ENCODE measurements around the gene CHST11.
"Not testable (repeated sequence)": the region's sequence is repeated elsewhere in the genome, so short reads cannot be mapped to it uniquely, and the experiment has no call there.

The CHST11 gene

DNA sequence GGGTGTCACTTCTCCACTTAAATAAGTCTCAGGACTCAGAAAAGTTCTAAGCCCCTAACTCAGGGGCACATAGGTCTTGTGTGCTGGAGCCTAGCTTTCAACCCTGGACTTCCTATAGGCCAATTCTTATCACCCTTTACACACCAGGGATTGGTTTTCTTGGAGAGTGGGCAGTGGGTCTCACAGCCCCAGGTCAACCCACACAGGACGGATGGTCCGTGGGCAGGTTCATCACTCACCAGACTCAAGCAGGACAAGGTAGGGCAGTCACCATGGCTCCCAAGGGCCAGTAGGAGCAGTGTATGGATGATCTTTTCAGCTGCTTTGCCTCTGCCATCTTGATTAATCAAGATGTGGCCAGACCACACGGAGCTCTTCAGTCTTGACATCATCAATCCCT is 268.9 kb downstream of the CHST11 start:
- DNase-seq: no peak

DNA sequence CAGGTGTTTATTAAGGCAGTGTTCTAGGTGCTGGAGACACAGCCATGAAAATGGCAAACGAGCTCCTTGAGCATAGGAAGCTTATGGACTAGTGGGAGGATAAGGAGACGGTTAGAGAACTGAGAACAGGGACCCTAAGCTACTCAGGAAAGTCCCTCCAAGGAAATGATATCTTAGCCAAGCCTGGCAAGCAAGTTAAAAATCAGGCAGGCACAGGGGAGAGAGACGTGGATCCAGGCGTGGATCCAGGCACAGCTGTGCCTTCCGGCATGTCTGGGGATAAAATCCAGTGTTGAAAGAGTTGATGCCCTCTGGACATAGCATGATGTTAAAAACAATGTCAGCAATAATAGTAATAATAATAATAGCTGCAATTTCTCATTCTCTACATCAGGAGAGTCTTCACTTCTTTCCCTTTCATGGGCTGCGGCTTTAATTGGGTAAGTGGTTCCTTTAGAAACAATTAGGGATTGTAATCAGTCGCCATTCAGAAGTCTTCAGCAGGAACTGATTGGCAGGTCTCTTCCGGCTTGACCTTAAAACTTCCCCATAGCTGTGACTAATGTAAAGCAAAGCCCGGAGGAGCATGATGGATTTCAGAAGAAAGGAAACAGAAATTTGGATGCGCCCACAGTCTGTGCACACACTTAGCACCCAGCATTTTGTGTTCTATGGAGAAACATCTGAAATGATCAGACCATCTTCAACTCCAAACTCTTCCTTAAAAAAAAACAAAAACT is 271.1 kb downstream of the CHST11 start:
- DNase-seq: no peak

DNA sequence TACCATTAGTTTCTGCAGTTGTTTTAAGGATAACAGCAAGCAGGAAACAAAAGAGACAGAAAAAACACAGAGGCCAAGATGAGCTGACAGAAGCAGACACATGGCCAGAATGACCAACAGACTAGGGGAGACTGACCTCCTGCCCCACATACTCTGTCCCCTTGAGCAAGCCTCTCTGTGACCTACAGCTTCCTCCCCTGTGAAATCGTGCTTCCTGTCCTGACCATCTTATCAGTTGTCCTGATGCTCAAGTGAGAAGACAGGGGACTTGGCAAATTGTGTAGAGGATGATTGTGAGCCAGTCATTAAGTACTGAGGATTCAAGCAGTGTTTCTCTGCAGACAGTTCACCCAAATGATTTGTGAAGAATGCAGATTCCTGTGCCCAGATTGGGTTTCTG is 272.3 kb downstream of the CHST11 start:
- no peak for DNase-seq

DNA sequence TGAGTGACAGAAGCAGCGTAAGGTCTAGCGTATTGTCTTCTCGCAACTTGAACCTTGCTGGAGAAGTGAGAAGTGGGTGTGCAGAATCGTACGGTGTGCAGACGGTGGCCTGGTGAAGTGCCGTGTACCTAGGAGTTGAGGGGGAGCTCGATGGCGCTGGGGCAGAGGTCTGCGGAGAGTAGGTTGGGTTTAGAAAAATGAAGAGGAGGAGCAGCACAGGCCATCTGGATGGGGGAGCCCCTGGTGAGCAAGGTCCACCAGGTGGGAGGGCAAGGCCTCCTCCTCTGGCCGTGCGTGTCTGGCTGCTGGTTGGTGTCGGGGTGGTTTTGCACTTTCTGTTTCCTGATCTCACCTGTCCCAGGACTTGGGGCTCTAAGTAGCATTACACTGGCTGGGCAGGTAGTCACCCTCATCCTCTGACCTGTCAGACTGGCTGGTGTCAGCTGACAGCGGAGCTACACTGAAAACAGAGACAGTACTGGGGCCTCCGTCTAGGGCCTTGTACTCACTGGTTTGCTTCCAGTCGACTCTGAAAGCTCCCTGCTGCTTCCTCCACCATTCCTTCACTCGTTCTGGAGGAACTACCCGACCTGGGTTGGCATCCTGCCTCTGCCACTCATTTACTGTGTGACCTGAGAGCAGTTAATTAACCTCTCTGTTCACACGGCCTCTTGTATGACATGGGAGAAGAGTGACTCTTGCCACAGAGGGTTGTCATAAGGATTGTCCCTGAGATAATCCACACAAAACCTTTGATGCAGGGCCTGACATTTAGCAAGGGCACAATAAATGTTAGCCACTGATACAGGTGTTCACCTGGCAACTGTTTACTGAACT is 273.1 kb downstream of the CHST11 start:
- DNase-seq: no peak

DNA sequence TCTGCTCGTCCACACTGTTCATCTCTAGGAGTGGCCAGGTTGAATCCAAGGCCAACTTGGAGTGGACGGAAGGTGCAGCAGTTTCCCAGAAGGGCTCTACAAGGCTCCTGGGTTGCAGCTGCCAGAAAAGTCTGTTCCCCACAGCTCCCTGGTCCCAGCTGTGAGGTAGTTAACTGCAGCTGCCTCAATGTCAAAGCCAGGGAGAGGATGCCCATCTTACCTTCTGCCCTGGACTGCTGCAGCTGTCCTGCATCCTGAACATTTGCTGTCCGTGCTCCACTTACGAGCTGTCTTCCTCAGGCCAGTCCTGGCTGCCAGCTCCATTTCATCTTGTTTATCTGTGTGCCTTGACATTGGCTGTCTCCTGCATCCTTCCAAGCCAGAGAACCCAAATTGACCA is 274.0 kb downstream of the CHST11 start:
- DNase-seq: no peak

DNA sequence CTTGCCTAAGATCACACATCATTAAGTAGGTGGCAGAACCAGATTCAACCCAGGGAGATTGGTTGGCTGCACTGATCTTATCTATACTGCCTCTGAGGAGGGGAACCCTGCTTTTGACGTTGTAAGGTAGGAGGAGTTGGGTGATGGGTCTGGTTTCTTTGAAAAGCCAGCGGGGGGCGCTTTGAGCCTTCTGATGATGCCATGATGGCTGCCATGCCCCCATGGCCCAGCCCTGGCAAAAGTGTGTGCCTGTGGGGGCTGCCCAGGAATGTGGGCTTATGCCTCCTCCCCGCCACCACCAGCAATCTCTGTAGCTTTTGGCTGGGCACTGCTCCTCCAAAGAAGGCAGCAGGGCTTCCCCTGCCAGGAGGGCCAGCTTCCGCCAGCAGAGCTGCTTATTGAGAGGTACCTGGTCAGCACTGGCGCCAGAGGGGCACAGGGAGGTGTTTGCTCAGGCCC is 277.0 kb downstream of the CHST11 start:
- DNase-seq: no peak

DNA sequence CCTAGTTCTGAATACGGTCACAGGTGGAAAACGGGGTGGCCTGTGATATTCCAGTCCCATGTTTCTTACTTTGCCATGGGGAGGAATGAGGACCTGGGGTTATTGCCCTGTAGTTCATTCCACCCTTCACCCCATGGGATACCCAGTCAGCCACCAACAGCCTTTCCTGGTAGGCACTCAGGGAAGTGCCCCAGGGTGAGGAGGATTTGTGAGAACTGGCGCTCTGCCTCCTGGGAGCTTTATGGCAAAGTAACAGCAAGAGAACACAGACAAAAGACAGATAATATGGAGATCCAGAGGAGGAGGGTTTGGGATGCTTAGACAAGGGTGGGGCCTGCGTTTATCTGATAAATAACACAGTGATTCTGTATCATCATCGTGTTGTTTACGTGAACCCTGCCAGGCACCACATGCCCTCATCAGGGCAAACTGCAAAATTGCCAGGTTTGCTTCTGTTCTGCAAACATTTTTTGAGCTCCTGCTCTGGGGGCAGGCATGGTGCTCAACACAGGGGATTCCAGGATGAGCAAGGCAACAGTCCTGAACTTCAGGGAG is 277.9 kb downstream of the CHST11 start:
- no peak for DNase-seq

DNA sequence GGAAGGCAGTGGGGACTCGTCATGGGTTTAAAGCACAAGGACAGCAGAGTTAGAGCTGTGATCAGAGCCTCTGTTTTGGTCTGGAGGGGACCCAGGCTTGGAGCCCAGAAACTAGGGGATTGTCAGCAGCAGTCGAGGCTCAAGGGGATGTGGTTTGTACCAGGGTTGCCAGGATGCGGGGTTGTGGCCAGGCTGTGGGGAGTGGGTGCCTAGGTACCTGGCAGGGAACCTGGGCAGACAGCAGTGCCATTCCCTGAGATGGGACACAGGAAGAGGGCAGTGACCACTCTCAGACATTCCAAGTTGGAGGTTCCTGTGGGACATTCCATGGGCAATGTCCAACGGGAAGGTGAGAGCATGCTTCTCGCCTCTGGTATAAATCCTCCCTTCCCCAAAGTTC is 279.1 kb downstream of the CHST11 start:
- DNase-seq: no peak

DNA sequence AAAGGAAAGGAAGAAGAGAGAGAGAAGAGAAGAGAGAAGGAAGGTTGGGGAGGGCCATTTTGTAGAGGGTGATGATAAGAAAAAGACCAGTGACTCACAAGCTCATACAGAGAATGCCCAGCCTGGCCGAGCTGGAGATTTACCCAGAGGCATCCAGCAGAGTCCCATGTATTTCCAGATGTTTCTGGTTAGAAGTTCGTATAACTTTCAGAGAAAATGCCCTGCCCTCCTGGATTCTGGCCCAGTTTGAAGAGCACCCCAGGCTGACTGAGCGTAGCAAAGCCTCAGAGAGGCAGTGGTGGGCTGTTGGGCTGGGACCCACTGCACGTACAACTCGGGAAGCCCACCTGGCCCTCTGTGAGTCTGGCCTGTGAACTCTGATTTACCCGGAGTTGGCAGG is 279.6 kb downstream of the CHST11 start:
- DNase-seq: no peak

DNA sequence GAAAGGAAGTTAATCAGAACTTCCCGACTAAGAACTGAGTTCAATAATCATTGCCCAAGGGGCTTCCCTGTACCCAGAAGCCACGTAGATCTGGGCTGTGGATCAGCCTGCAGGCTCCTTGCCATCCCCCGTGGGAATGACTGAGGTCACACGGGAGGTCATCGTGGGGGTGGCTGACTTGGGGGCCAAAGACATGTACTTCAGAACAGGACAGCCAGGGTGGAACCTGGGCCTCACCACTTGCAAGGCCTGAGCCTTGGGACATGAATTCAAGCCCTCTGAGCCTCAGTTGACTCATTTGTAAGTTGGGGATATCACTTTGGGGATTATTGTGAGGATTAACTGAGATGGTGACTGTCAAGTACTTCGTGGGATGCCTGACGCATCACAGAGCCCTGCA is 280.4 kb downstream of the CHST11 start:
- no peak for DNase-seq

DNA sequence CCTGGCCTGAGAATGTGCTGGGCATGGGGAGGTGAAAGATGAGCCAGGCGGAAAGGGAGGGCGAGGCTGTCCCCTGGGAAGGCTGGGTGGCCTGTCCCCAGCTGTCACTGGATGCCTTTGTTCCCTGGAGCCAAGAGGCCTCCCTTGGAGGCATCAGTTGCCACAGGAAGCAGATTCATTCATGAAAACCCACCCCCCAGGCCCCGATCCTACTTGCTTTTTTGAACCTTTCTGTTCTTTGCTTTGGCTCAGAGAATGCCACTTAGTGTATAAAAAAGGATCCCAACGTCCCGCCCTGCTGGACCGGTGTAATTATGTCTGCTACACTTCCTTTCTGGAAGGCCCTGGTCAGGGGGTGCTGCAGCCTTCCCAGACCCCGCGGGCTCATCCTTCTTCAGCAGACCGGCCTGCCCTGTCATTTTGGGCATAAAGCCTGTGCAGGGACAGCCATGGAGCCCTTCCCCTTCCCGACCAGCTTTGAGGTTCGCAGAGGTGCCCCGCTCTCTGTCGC is 281.1 kb downstream of the CHST11 start:
- peak; percentile 61 for DNase-seq

DNA sequence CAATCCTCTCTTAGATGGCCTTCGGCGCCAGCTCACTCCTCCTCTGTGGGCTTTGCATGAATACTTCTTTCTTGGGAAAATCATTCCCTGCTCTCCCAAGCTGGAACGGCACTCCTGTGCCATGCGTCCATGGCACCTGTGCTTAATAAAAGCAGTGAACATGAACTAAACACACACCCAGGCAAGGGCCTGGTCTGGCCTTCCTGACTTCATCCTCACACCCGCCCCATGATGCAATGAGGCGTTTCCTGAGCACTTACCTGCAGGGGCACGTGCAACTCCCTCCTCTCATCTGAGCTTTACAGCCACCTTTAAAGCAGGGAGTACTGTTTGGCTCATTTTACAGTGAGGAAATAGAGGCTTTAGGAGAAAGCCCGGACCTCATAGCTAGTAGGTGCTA is 281.6 kb downstream of the CHST11 start:
- no peak for DNase-seq

DNA sequence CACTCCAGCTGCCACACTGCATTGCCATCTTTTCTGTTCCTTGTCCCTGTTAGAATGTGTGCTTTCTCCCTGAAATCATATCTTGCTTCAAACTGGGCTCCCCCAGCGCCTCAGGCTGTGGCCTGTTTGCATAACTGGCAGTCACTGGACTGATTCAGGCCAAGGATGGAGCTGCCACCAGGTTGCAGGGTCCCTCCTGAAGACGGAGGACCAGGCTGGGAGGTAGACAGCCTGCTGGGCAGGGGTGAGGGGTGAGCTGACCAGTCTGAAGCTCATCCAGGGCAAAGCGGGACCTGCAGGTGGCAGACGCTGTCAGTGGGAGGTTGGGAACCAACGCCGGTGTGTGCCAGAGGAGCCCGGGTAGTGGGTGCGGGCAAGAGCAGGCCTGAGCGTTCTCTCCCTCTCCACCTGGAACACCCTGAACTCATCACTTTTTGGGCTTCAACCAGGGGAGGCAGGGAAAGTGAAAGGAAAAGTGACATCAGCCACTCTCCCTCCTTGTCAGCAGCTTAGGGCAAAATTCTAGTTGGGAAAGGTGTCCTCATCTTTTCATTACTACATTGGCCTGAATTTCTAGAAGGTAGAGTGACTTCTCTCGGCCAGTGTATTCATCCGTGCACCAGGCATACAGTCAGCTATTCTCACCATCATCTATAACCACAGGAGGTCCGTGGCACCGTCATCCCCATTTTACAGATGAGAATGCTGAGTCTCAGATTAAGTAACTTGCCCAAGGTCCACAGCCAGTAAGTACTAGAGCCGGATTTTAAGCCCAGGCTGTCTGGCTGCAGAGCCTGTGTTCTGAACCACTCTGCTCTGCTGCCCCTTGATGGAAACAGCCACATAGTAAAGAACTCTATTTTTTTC is 282.3 kb downstream of the CHST11 start:
- DNase-seq: no peak

DNA sequence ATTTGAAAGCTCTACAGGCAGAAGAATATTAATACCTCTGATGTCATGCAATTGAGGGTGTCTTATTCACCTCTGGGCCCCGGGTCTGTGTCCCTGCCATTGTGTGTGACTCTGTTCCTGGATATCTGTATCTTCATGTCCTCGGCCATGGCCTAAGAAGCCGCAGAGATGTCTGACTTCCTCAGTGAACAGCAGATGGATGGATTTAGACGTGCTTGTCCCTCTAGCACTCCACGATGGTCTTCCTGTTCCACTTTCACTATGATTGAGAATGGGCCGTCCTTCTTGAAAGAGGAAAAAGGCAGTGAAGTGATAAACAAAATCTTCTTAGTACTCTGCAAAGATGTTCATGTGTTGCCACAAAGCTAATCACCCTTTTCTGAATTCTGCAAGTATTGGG is 283.9 kb downstream of the CHST11 start:
- DNase-seq: no peak

DNA sequence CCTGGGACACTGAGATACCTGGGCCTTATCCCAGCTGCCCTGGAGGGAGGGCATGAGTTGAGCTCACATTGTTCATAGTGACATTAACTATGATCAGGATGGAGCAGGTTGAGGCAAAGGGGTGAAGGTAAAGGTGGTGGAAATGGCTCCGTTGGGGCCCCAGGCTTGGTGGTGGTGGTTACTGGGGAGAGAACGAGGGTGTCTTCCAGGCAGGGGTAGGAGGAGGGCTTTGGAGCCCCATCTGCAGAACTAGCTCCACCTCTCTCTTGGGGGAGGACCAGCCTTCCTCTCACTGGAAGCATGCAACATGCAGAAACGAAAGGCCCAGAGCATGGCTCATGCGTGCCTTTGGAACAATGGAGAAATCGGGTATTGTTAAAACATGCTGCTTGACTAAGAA is 284.3 kb downstream of the CHST11 start:
- DNase-seq: no peak

DNA sequence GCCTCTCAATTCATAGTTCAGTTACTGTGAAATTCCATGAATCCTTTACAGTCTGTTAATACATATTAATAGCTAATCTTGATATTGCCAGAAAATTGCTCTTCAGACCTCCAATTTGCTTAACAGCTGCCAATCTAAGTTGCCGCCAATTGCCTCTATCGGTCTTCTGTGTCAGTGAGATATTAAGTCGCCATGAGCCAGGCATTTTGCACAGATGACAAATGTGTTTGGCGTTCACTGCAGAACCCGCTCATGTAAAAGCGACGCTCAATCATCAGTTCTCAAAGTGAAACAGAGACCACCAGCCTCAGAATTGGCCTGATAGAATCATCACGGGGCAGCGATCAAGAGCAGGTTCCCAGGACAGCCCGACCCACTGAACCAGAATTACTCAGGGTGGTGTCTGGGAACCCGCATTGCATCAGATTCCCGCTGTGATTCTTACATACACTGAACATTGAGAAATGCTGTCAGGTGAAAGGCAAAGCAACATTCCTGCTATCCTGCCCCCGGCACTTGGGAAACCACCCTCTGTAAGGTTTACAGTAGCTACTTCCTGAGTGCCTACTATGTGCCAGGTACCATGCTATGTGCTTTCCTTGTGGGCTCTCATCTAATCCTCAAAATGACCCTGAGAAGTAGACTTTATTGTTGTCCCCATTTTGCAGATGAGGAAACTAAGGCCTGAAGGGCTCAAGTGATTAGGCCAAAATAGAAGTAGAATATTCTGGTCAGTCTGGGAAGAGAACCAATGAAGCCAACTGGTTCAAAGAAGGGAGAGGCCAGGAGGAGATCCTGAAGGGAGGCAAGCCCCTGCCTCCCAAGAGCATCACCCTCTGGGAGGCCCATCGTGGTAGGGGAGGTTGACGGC is 285.0 kb downstream of the CHST11 start:
- no peak for DNase-seq

DNA sequence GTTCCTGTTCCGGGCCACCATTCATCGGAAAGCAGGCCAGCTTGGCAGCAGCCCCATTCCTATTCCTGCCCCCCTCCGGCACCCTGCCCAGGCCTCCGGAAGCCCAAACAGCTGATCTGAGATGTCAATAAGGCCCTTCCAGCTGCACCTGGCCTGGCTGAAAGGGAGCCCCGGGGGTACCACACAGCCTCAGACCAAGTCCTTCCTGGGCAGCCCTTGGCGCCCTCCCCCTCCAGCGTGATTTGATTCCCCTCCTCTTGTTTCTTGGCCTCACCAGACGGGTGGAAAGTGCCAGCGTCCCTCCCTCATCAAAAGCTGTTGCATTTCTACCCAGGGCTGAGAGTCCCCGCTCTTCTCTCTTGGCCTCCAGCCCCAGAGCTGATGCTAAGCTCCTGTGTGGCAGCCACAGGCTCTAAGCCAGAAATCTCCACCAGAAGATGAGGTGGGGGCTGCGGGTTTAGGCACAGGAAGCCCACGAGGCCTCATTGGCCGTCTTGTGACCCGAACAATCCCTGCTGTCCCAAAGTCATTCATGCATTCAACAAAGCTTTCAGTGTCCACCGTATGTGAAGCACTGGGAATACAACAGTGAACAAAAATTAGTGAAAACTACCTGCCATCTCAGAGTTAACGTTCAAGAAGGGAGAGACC is 285.9 kb downstream of the CHST11 start:
- DNase-seq: peak; percentile 74

DNA sequence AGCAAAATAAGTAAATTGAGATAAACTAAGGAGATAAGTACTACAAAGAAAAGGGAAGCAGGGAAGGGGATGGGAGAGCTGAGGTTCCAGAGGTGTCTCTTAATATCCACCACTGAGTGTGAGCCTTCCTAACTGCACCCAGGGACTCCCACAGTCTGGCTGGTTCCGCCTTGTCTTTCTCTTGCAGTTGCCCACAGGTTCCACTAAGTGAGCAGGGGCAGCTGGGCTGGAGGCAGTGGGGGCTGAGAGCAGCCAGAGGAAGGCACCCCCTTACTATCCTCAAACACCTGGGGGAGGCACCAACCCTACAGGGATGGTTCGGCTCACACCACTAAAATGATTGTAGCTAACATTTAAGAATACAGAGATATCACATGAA is 286.4 kb downstream of the CHST11 start:
- no peak for DNase-seq

DNA sequence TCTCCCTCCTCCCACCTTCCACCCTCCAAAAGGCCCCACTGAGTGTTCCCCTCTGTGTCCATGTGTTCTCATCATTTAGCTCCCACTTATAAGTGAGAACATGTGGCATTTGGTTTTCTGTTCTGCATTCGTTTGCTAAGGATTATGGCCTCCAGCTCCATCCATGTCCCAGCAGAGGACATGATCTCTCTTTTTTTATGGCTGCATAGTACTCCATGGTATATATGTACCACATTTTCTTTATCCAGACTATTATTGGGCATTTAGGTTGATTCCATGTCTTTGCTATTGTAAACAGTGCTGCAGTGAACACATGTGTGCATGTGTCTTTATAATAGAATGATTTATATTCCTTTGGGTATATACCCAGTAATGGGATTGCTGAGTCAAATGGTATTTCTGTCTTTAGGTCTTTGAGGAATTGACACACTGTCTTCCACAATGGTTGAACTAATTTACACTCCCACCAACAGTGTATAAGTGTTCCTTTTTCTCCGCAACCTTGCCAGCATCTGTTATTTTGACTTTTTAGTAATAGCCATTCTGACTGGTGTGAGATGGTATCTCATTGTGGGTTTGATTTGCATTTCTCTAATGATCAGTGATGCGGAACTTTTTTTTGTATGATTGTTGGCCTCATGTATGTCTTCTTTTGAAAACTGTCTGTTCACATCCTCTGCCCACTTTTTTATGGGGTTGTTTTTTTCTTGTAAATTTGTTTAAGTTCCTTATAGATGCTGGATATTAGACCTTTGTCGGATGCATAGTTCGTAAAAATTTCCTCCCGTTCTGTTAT is 287.2 kb downstream of the CHST11 start:
- DNase-seq: not testable (repeated sequence)

DNA sequence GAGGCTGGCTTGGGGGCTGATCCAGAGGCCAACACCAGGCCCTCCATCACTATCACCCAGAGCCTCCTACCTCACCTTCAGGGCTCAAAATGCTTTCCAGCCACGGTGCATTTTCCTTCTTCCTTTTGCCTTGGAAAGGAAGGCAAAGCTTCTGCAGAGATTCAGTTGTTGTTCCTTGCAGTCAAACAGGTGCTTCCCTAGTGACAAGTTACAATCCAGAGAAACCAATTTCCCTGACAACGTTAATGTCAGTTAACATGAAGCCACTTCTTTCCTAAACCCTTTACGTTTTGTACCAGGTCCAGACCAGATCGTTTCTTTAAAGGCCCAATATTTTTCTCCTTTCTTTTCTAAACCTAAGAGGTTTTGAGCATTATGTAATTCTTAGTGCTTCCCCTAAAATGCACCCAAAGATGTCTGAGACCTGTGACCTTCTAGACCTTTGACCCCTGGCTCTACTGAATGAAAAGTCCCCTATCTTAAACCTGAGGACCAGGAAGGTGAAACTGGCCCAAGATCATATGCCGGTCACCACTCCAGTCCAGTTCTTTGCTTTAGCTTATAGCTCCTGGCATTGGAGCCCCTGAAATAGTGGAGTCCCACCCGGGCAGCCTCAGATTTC is 289.8 kb downstream of the CHST11 start:
- no peak for DNase-seq
